HG03521 (cell line): ENCODE measurements around the gene AFAP1.

ENCODE experiments used
- ATAC-seq: cut with Tn5 transposase; IDR thresholded peaks from one replicate; pipeline ENCODE4 v1.9.1; 2021; ENCODE audit warnings: mild to moderate bottlenecking, moderate library complexity; ENCODE audit not compliant: unreplicated experiment

The AFAP1 gene

DNA sequence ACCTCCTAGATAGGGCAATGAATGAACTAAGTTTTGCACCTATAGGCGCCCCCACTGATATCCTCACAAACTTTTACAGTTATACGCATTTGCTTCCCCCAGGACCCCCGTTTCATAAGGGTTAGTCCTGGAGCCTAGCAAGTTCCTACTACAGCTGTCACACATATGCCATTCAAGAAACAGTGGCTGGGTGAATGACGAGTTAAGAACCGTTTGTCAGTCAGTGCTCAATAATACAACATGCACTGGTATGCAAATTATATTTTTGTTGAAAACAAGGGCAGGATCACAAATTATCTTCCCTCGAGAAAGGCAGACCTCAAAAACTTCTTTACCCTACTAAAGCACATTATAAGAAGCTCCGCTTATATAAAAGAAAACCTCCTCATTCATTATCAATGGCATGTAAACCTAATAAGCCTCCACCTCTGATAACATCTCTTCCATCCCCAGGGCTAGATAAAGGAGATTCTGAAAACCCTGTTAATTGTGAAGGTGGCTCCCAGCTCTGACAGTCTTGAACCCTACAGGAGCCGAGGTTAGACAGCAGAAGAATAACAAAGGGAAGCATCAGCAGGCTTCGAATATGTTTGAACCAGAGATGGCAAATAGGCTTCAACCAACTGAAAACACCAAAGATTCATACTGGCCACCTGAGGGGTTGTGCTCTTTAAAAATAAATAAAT lies 40.3 kb downstream of the AFAP1 start:
- no peak for ATAC-seq

DNA sequence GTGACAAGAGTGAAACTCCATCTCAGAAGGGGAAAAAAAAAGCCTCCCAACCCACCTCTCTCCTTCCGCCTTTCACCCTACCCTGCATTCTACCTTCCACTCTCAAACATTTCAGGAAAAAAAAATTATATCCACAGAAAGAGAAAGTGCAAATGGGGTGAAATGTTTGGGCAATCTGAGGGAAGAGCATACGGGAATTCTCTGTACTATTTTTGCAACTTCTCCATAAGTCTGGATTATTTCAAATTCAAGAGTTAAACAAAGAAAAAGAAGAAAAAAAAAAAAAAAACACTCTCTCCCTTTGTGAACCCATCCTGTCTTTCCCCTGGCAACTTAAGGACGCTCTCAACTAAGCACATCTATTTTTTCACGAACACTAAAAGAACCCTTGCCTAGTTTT lies 41.3 kb downstream of the AFAP1 start:
- ATAC-seq: no peak

DNA sequence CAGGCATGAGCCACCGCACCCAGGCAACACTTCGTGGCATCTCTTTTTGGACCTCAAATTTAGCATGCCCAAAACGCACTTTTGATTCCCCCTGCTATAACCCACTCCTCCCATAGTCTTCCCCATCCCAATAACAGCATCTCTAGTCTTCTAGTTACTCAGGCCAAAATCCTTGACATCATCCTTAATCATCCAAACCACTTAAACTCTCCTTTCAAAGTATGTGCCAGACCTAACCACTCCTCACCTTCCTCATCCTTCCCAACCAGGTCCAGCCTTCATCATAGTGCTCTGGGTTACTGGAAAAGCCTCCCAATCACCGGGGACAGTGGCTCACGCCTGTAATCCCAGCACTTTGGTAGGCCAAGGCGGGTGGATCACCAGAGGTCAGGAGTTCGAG lies 41.9 kb downstream of the AFAP1 start:
- ATAC-seq: no peak

DNA sequence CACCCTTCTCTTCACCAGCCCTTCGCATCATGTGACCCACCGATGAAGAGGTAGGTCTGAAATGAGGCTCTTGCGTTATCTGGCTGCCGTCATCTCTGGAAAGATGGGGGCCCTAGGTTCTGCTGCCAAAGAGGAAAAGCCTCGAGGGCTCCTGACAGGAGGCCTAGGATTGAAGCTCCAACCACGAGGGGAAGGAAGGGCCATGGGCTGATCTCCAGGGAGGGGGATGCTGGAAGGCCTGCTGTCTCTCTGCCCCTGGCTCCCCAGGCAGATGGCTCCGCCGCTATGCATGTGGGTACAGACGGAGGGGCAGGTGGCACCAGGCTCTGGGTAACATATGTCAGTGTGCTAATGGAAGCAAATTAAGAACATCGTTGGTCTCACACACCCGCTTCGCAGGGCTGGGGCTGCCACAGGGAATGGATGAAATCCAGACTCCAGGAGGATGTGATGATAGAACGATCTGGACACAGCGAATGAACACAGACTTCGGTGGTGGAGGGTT lies 44.9 kb downstream of the AFAP1 start:
- no peak for ATAC-seq

DNA sequence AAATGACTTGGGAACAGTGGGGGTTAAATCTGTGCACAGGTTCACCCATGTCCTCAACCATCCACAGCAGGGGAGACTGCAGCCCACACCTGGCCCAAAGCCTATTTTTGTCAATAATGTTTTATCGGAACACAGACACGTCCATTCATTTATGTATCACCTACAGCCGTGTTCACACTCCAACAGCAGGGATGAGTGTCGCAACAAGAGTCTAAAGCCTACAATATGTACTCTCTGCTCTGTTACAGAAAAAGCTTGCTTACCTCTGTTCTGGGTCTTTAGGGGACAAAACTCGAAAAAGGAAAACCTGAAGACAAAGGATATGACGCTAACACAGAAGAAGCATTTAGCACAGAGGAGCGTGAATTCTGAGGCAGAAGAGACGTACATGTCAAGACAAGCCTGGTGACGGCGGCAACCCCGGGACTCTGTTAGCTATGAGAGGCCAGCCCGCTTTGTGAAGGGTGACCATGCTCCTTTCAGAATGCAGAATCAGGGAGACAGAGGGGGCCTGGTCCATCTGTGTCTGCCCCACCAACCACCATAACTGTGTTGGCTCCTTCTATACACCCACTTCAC lies 45.5 kb downstream of the AFAP1 start:
- no peak for ATAC-seq

DNA sequence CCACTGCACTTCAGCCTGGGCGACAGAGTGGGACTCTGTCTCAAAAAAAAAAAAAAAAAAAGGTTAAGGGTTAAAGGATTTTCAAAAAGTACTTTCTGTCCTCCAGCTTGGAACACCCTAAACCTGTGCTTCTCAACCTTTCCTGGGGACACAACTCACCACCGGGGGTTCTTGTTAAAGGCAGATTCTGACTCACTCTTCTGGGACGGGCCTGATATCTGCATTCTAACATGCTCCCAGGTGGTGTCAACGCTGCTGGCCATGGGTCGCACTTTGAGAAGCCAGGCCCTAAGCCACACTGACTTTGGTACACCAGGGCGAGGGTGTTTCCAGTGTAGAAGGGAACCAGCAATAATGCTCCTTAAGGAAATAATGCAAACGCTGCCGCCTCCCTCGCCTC lies 46.1 kb downstream of the AFAP1 start:
- no peak for ATAC-seq

DNA sequence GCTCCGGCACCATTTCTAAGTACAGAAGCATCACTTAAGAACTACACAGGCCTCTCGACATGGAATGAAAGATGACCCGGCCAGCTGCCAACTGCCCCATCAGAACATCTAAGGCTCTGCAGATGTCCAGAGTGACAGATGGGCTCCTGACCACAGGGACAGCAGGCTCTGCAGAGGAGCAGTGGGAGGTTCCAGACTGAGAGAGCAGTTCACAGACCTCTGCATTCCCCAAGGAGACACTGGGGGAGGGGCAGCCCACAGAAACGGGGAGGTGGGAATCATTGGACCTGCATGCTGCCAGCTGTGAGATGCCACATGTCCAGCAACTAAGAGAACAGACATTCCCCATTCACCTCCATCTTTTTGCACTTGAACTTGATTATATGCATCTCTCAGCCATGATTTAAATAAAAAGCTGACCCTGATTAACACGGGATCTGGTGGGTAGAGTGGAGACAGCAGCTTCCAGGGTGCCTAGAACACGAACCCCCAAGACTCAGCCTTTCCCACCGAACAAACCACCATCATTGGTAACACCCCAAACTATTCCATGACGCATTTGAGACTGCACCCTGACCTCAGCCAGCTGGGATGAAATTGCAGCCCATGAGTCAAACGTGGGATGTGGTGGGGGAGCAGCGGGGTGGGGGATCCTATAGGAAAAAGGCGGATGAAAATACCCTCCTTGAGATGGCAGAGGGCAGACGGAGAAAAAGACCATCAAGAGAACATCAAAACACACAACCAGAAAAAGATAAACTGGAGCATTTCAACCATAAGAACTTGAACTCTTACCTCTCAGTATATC lies 47.2 kb downstream of the AFAP1 start:
- no peak for ATAC-seq

DNA sequence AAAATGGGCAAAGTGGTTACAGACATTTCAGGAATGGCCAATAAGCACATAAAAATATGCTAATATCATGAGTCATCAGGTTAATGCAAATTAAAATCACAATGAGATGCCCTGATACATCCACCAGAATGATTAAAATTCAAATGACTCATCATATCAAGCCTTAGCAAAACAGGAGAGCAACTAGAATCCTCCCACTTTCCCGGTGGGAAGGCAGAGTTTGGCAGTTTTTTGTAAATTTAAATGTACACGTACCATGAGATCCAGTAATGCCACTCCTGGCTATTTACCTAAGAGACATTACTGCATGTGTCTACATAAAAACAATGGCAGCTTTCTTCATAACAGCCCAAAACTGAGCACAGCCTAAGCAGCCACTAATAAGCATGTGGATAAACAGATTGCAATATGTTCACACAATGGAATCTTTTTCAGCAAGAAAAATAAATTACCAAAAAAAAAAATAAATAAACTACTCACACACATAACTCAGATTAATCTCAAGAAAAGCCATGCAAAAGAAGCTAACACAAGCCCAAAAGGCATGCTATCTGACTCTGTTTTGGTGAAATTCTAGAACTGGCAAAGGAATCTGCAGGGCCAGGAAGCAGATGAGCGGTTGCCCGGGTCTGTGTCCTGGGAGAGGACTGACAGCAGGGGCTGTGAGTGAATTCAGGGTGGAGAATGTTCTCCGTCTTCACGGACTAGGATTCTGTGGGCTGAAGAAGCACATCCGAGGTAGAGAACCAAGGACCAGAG lies 48.8 kb downstream of the AFAP1 start:
- no peak for ATAC-seq

DNA sequence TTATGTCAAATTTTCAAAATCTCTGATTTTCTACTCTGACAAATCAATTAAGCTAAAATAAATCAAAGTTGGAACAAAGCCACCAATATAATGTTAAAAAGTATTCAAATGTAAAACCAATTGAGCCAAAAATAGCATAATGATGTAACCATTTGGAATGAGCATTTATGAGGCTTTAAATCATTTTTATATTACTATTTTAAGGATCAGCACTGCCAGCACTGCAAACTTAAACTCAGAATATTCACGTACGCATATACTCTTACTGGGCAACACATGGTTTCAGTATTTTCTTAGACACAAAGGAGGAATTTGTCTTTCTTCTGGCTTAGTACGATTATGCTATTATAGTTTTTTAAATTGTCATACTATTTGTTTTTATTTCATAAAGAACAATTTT lies 52.2 kb downstream of the AFAP1 start:
- no peak for ATAC-seq

DNA sequence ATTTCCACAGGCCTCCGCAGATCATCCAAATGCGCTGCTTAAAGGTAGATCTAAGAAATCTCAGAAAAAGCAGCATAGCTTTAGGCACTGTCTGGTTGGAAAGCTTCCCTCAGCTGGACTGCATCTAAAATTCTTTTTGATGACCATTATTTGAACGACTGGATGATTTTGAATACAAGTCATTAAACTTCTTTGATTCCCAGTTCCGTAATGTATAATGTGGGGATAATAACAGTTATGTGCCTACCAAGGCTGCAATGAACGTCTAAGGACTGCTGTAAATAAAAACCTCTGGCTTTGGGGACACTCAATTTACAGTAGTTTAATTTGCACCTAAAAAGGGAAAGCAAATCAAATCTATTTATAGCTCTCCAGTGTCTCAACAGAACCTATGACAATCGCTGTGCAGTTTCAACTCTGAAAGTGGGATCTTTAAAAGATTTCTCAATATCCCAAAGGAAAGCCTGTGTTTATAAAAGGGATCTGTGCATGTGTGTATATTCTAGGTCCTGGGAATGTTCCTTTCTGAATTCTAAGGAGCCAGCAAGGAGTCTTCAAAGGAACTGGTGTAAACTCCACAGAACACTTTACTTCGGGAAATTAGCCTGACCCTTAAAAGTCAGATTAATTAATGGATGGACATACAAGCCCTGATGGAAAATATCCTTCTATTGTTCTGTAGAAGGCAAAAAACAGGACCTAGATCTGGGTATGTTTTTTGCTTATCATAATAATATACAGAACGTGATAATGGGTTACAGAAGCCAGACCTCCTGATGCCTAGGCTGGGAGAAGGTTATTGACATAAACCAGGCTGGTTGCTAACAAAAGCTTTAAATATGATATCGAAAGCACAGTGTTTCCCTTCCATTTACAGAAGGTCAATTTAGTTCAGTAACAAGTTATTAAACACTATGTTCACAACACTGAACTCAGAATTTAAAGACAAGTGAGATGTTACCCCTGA lies 53.4 kb downstream of the AFAP1 start:
- ATAC-seq: no peak

DNA sequence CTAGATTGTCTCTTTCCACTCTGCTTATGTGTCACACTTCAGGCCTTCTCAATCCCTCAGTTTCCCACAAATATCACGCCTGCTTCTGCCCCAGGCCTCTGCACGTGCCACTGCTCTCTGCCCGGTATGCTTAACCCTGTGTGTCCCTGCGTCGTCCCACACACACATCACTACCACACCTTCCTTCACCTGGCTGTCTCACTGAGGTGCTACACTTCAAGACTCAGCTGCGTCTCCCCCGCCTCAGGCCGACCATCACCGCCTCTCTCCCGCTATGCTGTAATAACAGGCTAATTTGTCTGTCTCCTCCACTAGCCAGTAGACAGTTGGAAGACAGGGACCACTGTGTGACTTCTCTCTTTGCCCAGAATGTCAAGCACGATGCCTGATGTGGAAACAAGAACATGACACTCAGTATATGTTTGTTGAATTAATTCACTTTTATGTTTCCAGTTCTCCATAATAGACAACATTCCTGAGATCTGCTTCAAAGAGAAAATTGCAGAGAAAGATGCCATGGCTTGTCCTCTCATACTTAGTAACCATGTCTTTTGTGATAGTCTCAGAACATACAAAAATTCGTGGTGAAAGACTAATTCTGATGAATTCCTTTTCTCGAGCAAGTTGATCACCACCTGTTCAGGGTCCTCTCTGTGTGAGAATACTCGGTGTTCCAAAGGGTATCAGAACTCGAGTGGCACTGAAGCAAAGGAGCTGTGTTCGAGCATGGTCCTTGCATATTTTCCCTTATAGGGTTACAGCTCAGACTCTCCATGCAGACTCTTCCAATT lies 54.2 kb downstream of the AFAP1 start:
- no peak for ATAC-seq

DNA sequence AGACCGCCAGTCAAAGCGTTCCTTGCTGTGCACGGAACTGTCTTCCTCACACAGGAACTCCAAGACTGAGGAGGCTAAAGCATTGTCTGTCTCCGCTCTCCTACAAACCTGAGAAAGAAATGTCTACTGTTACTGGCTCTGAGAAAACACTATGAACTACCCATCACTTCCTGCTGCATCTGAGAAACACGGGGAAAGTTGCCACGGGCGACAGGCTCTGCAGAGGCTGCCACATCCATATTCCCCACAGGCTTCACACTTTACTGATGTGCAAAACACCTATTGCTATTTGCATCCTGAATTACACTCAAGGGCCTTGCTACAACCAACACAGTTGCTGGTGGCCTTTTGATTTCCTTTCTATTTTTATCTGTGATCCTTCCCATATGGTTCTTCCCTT lies 59.0 kb downstream of the AFAP1 start:
- ATAC-seq: no peak

DNA sequence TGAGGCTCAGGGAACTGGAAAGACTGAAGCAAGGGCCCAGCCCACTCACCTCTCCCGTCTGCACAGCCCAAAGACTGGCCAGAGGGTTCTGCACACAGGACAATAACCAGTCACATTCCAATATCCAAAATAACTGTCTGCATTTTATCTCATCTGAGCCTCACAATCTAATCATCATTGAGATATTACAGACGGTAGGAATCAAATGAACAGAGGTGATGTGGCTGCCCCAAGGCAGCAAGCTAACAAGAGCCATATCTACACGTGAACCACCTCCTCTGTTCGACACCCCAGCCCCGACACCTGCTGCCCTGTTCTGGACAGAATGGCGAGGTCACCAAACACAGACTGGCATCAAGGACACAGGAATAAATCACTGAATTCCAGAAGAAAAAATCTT lies 60.5 kb downstream of the AFAP1 start:
- no peak for ATAC-seq

DNA sequence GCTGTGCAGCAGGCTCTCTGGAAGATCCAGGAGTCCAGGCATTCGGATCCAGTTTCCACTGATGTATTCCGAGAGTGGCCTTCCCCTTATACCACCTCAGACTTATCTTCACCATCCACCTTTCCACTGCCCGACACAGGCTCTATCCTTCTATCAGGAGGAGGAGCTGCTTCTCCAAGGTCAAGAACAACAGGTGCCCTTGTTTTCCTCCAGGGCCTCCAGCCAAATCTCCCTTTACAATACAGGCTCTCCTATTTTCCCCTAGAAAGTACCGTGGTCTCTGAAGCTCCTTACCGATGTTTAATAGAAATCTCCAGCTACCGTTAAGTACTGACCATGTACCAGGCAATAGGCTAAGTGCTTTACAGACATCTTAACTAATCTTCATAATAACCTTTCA lies 61.3 kb downstream of the AFAP1 start:
- no peak for ATAC-seq

DNA sequence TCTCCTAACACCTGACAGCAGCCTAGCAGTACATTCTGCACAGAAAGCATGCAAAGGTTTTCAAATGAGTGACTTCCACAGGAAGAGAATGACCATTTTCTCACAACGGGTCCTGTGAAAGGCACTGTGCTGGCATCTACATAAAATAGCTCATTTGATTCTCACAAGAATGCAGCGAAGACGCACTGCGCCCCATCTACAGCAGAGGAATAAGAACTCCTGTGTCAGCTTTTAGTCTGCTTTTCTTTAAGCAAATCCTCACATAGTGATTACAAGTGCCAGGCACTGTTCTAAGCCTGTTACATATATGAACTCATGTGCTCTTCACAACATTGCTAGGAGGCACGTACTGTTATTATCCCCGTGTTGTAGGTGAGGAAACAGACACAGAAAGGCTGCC lies 62.5 kb downstream of the AFAP1 start:
- ATAC-seq: no peak

DNA sequence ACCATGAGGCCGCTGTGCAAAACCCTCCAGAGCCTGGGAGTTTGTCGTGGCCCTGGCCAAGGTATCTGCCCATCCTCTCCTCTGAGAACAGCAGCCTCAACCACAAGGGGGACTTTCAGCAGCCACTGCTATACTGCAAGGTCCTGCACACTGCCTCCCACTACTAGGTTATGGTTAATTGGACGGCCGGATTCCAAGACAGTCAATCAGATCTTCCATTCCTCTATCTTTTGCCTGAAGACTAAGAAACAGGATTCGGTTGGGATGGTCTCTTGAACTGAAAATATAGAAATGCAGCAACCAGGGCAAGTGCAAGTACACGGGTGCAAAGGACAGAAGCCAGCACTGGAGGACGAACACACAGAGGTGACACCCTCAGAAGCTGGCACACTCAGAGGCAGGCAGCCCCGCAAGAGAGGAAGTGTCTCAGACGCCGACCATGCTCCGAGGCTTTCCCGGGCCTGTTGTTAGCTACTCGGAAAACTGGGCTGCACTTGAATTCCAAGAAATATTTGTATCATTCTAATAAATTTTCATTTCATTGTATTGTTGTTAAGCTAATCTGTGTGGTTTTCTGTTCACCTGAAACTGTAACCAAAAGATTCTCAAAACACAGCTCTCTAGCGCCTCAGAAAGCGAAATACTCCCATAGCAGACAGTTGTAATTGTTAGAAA lies 63.3 kb downstream of the AFAP1 start:
- no peak for ATAC-seq

DNA sequence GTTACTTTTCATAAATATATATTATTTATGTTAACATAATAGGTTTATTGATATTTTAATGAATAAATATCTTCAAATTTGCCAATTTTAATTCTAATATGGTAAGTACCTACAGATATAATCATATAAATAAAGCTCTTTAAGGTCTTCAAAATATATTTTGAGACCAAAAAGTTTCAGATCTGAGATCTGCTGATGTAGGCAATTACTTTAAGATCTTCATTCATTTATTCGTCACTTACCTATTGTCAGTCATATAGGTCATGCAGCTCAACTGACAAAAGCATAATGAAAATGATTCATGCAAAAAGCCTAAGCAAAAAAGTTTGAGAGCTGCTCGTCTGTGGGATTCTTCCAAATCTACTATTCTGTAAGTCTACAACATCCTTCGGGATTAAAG lies 64.8 kb downstream of the AFAP1 start:
- ATAC-seq: no peak

DNA sequence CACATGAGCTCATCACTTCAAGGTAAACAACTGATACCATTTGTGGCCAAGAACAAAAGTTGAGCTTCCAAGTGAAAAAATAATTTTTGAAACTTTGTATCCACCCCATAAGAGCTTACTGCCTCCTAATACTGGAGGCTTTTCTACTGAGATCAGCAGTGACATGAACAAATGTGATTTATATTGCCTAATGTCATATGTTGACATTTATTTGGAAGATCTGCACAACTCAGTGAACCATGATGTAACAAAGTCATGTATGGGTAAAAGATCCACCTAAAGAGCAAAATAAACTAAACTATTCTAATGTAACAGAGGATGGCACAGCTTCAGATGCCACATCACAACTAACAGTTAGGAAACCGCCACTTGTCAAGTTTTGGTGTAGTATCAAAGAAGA lies 65.8 kb downstream of the AFAP1 start:
- no peak for ATAC-seq

DNA sequence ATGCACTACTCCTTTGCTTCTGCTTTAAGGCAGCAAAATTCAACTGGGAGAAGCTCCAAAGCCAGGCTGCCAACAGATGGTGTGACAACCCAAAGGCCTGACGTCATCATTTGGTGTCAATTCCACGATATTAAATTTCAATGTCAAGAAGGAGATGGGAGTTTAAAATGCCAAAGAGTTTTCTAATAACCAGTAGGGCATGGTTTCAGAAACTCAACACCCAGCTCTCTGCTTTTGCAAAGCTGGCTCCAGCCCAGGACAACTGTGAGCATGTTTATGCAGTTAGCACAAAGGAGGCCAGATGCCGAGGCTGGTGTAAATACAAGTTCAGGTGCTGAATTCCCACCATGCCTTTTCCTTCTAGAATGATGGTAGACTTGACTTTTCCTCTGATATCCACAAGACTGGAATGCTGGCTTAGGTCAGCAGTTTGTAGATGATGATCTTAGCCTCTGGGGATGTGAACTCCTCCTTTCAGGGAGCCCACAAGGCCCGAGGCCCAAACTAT lies 67.3 kb downstream of the AFAP1 start:
- ATAC-seq: no peak
